Measurements from ENCODE around the gene FAM107B. TPM values are rescaled to one million over a fixed set of nuclear protein-coding genes. Genes with fewer than 3 reads are reported as not detected.

FAM107B gene
- total and polyA plus RNA-seq, 2 of the 8 experiments (the other 6 are each of a cell fraction or from before 2014, with no cell fraction given), result 7.5 to 28.1 TPM

GRCh38 chr10:14592026-14592425 lies 182.7 kb downstream of the FAM107B start:
- H4K20me1 ChIP-seq (replicated peaks in 1 of 2; ENCODE audit: control insufficient read depth in 1 of 2, insufficient read depth in 2 of 2, low read length in 2 of 2), result peaks cover 0 to 1% of the 10 kb centered on the region in 2 experiments
- 94% methylated on average over 5 of the region's 5 CpGs; no CpG with 5 or more reads in 1 of the 2 experiments for WGBS, 2 experiments (ENCODE audit: extremely low coverage in 1 of 2, insufficient coverage in 1 of 2, insufficient read length in 1 of 2, insufficient replicate concordance in 2 of 2, low coverage in 1 of 2, low lambda C conversion rate in 2 of 2, missing lambda C conversion rate in 1 of 2)
- DNase-seq (ENCODE audit: low read depth in 1 of 2, low spot score in 2 of 2) (no peak), FAIRE-seq (no peak)
- H3K79me2 ChIP-seq (ENCODE audit: control insufficient read depth in 1 of 2, insufficient read depth in 2 of 2, low read length in 2 of 2), result peaks cover 0 to 28% of the 10 kb centered on the region in 2 experiments; a peak in 3 of 4 replicates
- H4K8ac ChIP-seq (ENCODE audit: extremely low read depth, insufficient read depth, low read length), result no peak overlapping the region
- H3K23ac ChIP-seq (ENCODE audit: insufficient read length), result no peak overlapping the region
- H3K14ac ChIP-seq (ENCODE audit: insufficient read length), result no peak overlapping the region
- POLR2A ChIA-PET (ENCODE audit: partially characterized antibody), result no interaction called here
- no peak overlapping the region for H2AK5ac ChIP-seq (ENCODE audit: low read depth, low read length)
- no peak overlapping the region for H3K18ac ChIP-seq (ENCODE audit: extremely low read depth, low read length)
- no peak overlapping the region for H3K4me3 ChIP-seq (ENCODE audit: extremely low read depth in 1 of 4, insufficient read depth in 2 of 4, low read depth in 3 of 4, low read length in 4 of 4)
- no peak overlapping the region for H2BK12ac ChIP-seq (ENCODE audit: low read depth, low read length)
- H3K23me2 ChIP-seq (ENCODE audit: low read depth, low read length), result no peaks in the 10 kb centered on the region
- H3K9ac ChIP-seq (replicated peaks in 1 of 4; ENCODE audit: extremely low read depth in 1 of 4, low read depth in 3 of 4, low read length in 3 of 4), result no peak overlapping the region
- no peak overlapping the region for H4K91ac ChIP-seq (replicated peaks; ENCODE audit: insufficient read length, low read length)
- no peak overlapping the region for H3K56ac ChIP-seq (replicated peaks; ENCODE audit: insufficient read length, low read depth, low read length)
- no peak overlapping the region for H3K27ac ChIP-seq (ENCODE audit: low read depth, low read length)
- no peak overlapping the region for H2BK20ac ChIP-seq (ENCODE audit: low read length)
- H2BK15ac ChIP-seq (ENCODE audit: low read length), result no peak overlapping the region
- H2BK120ac ChIP-seq (replicated peaks; ENCODE audit: low read depth, low read length), result no peak overlapping the region
- CTCF ChIA-PET (ENCODE audit: partially characterized antibody), result interaction anchor here (1.2 kb wide), 1 partner anchor 55 kb away, joined by 3 read pairs; no protein-coding TSS in a partner anchor
- H2BK5ac ChIP-seq (ENCODE audit: low read depth, low read length), result no peak overlapping the region
- no peak overlapping the region for H4K5ac ChIP-seq (ENCODE audit: insufficient read length, low read depth, low read length)
- H3K27me3 ChIP-seq (replicated peaks in 1 of 4; ENCODE audit: control insufficient read depth in 3 of 4, extremely low read depth in 1 of 4, insufficient read depth in 3 of 4, low read length in 3 of 4), result no peaks in the 10 kb centered on the region
- no peaks in the 10 kb centered on the region for H3K36me3 ChIP-seq (ENCODE audit: control insufficient read depth in 2 of 4, insufficient read depth in 4 of 4, low read length in 3 of 4)
- H3K4me2 ChIP-seq (ENCODE audit: insufficient read depth in 1 of 2, low read depth in 2 of 2, low read length in 2 of 2), result no peak overlapping the region
- peaks cover 8% of the 10 kb centered on the region for H3K79me1 ChIP-seq (ENCODE audit: low read depth, low read length)
- no peaks in the 10 kb centered on the region for H3K9me3 ChIP-seq (ENCODE audit: insufficient read depth in 2 of 2, low read depth in 1 of 2, low read length in 1 of 2)
- no peaks in the 10 kb centered on the region; a peak in 1 of 7 replicates for H3K4me1 ChIP-seq (replicated peaks in 1 of 4; ENCODE audit: control insufficient read depth in 3 of 4, insufficient read depth in 4 of 4, low read length in 3 of 4)
- no peak overlapping the region for H3K4ac ChIP-seq (replicated peaks; ENCODE audit: insufficient read length, low read depth, low read length)
- H2AFZ ChIP-seq (ENCODE audit: low read length), result no peak overlapping the region
- TF ChIP-seq, protein P1, sequence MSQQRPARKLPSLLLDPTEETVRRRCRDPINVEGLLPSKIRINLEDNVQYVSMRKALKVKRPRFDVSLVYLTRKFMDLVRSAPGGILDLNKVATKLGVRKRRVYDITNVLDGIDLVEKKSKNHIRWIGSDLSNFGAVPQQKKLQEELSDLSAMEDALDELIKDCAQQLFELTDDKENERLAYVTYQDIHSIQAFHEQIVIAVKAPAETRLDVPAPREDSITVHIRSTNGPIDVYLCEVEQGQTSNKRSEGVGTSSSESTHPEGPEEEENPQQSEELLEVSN (IDR thresholded peaks at IDR 0.05), result no peak
- TF ChIP-seq JUND (IDR thresholded peaks at IDR 0.05; ENCODE audit: low read length) (no peak), CBX8 (IDR thresholded peaks at IDR 0.05; ENCODE audit: borderline replicate concordance, low read depth, low read length) (no peak), CREB1 (IDR thresholded peaks at IDR 0.05) (no peak), BRCA1 (IDR thresholded peaks at IDR 0.05; ENCODE audit: low read depth, low read length) (no peak), NANOG (IDR thresholded peaks at IDR 0.05; ENCODE audit: insufficient read depth, low read depth, low read length, poor library complexity, severe bottlenecking) (no peak), POLR2AphosphoS5 (IDR thresholded peaks at IDR 0.05; ENCODE audit: low read depth, low read length) (no peak), RBBP5 (IDR thresholded peaks at IDR 0.05; ENCODE audit: borderline replicate concordance, low read depth, low read length) (no peak), NRF1 (IDR thresholded peaks at IDR 0.05; ENCODE audit: low read depth, low read length) (no peak), CBX5 (IDR thresholded peaks at IDR 0.05; ENCODE audit: low read depth, low read length) (no peak), POU5F1 (IDR thresholded peaks at IDR 0.05; ENCODE audit: low read depth, low read length) (no peak), KDM4A (IDR thresholded peaks at IDR 0.05; ENCODE audit: low read depth, low read length, severe bottlenecking) (no peak)
- TF ChIP-seq, protein P2, sequence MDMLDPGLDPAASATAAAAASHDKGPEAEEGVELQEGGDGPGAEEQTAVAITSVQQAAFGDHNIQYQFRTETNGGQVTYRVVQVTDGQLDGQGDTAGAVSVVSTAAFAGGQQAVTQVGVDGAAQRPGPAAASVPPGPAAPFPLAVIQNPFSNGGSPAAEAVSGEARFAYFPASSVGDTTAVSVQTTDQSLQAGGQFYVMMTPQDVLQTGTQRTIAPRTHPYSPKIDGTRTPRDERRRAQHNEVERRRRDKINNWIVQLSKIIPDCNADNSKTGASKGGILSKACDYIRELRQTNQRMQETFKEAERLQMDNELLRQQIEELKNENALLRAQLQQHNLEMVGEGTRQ (IDR thresholded peaks at IDR 0.05; ENCODE audit: low read length), result no peak

Data from H1 (cell line).